Measurements from ENCODE around the gene ARPIN.
"Not testable (repeated sequence)": the region's sequence is repeated elsewhere in the genome, so short reads cannot be mapped to it uniquely, and the experiment has no call there.

The ARPIN gene

GRCh38 chr15:89910891-89911626, 1.7 kb downstream of the ARPIN start:
- no peak for DNase-seq (ENCODE audit: low spot score)

- DNase-seq (ENCODE audit: low spot score): no peak
Measured at GRCh38 chr15:89909611-89910010, 3.1 kb downstream of the ARPIN start.

GRCh38 chr15:89908226-89908625, 4.5 kb downstream of the ARPIN start:
- no peak for DNase-seq (ENCODE audit: low spot score)

GRCh38 chr15:89907289-89907688, 5.5 kb downstream of the ARPIN start:
- DNase-seq (ENCODE audit: low spot score): no peak

- DNase-seq (ENCODE audit: low spot score): no peak
Measured at GRCh38 chr15:89905846-89906378, 6.8 kb downstream of the ARPIN start.

- no peak for DNase-seq (ENCODE audit: low spot score)
Measured at GRCh38 chr15:89904519-89904918, 8.2 kb downstream of the ARPIN start.

- no peak for DNase-seq (ENCODE audit: low spot score)
Measured at GRCh38 chr15:89903858-89904130, 9.0 kb downstream of the ARPIN start.

GRCh38 chr15:89903015-89903857, 9.5 kb downstream of the ARPIN start:
- no peak for DNase-seq (ENCODE audit: low spot score)

GRCh38 chr15:89900849-89901248, 11.9 kb downstream of the ARPIN start:
- no peak for DNase-seq (ENCODE audit: low spot score)

- DNase-seq (ENCODE audit: low spot score): no peak
Measured at GRCh38 chr15:89899951-89900567, 12.7 kb downstream of the ARPIN start.

GRCh38 chr15:89899295-89899945, 13.3 kb downstream of the ARPIN start:
- no peak for DNase-seq (ENCODE audit: low spot score)

- DNase-seq (ENCODE audit: low spot score): peak; percentile 32
Measured at GRCh38 chr15:89898614-89899294, 14.0 kb downstream of the ARPIN start.

- DNase-seq (ENCODE audit: low spot score): no peak
Measured at GRCh38 chr15:89898146-89898545, 14.6 kb downstream of the ARPIN start.

GRCh38 chr15:89893696-89894447, 18.9 kb downstream of the ARPIN start, which contains the start of gene AP3S2:
TSS of gene AP3S2 (minus strand) at chr15:89893994. CDS start at chr15:89893949, 45 bp downstream.
- DNase-seq (ENCODE audit: low spot score): peak; percentile 94

GRCh38 chr15:89893027-89893426, 19.7 kb downstream of the ARPIN start:
- no peak for DNase-seq (ENCODE audit: low spot score)

GRCh38 chr15:89888214-89888804, 24.4 kb downstream of the ARPIN start:
- DNase-seq (ENCODE audit: low spot score): no peak

- no peak for DNase-seq (ENCODE audit: low spot score)
Measured at GRCh38 chr15:89885611-89886010, 27.1 kb downstream of the ARPIN start.

GRCh38 chr15:89885179-89885578, 27.6 kb downstream of the ARPIN start:
- DNase-seq (ENCODE audit: low spot score): not testable (repeated sequence)

- no peak for DNase-seq (ENCODE audit: low spot score)
Measured at GRCh38 chr15:89883518-89883917, 29.2 kb downstream of the ARPIN start.

- DNase-seq (ENCODE audit: low spot score): no peak
Measured at GRCh38 chr15:89880727-89881126, 32.0 kb downstream of the ARPIN start.
